HEK293 (cell line): Measurements from ENCODE around the gene DGKG.

Experiments used
- BCL6B ChIP-seq: fragments of 450-650 bp; formaldehyde crosslinking; IDR thresholded peaks from 2 replicates; pipeline ENCODE4 v1.5.1; 2017; ENCODE audit warnings: missing biosample characterization, missing genetic modification characterization
- KLF1 ChIP-seq: fragments of 450-650 bp; formaldehyde crosslinking; IDR thresholded peaks from 2 replicates; pipeline ENCODE4 v1.5.1; 2016; ENCODE audit warnings: missing biosample characterization, missing genetic modification characterization
- SP2 ChIP-seq: fragments of 450-650 bp; formaldehyde crosslinking; IDR thresholded peaks from 2 replicates; pipeline ENCODE4 v1.5.1; 2016; ENCODE audit warnings: missing biosample characterization, missing genetic modification characterization
- ZNF530 ChIP-seq: fragments of 450-650 bp; formaldehyde crosslinking; IDR thresholded peaks from 2 replicates; pipeline ENCODE4 v1.5.1; 2016; ENCODE audit warnings: low read depth, missing biosample characterization, missing genetic modification characterization
- ZNF623 ChIP-seq: fragments of 450-650 bp; formaldehyde crosslinking; IDR thresholded peaks from 2 replicates; pipeline ENCODE4 v1.5.1; 2016; ENCODE audit warnings: missing biosample characterization, missing genetic modification characterization
- ZNF76 ChIP-seq: fragments of 450-650 bp; formaldehyde crosslinking; IDR thresholded peaks from 2 replicates; pipeline ENCODE4; 2016; ENCODE audit warnings: low read depth, missing biosample characterization, missing genetic modification characterization, borderline replicate concordance
- ZNF785 ChIP-seq: fragments of 450-650 bp; formaldehyde crosslinking; IDR thresholded peaks from 2 replicates; pipeline ENCODE4 v1.5.1; 2016; ENCODE audit warnings: missing biosample characterization, missing genetic modification characterization
- TF ChIP-seq, protein P1 (sequence below): fragments of 450-650 bp; formaldehyde crosslinking; IDR thresholded peaks from 2 replicates; pipeline ENCODE4 v1.5.0; 2017; ENCODE audit warnings: missing biosample characterization, missing genetic modification characterization, borderline replicate concordance
- TF ChIP-seq, protein P2 (sequence below): fragments of 450-650 bp; formaldehyde crosslinking; IDR thresholded peaks from 2 replicates; pipeline ENCODE4 v1.5.1; 2016; ENCODE audit warnings: missing biosample characterization, missing genetic modification characterization

DNA sequence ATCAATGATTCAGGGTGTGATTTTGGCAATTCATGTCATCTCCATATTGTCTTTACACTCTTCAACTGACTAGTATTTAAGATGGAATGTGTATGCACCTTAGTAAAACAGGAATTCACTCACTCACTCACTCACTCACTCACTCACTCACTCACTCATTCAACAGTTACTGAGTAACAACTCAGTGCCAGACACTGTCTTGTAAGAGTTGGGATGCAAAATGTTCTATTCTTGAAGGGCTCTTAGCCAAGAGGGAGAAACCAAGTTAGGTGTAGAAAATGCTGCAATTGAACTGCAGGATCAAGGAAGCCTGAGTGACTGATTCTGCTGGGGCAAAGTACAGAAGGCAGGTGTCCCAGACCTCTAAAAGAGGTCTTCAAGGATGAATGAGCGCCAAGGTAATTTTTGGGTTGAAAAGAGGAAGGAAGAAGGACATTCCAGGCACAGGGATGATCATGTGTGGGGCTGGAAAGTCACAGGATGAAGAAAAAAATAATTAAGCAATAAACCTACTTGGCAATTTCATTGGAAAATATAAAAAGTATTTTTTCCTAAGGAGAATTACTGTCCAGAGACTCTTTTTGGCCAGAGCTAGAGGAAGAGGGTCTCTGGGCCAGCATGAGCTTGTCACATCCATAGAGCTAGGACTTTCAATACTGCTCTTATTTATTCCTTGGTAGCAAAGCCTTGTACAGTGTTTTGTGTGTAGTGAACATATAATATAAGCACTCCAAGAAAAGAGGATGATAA is 194.2 kb downstream of the DGKG start:
- TF ChIP-seq ZNF623 (no peak), ZNF76 (tag by site-specific recombination) (no peak), ZNF785 (tag by site-specific recombination) (no peak), SP2 (tag by site-specific recombination) (no peak), KLF1 (tag by site-specific recombination) (no peak), ZNF530 (no peak), BCL6B (tag by site-specific recombination) (no peak)
- TF ChIP-seq, protein P1, sequence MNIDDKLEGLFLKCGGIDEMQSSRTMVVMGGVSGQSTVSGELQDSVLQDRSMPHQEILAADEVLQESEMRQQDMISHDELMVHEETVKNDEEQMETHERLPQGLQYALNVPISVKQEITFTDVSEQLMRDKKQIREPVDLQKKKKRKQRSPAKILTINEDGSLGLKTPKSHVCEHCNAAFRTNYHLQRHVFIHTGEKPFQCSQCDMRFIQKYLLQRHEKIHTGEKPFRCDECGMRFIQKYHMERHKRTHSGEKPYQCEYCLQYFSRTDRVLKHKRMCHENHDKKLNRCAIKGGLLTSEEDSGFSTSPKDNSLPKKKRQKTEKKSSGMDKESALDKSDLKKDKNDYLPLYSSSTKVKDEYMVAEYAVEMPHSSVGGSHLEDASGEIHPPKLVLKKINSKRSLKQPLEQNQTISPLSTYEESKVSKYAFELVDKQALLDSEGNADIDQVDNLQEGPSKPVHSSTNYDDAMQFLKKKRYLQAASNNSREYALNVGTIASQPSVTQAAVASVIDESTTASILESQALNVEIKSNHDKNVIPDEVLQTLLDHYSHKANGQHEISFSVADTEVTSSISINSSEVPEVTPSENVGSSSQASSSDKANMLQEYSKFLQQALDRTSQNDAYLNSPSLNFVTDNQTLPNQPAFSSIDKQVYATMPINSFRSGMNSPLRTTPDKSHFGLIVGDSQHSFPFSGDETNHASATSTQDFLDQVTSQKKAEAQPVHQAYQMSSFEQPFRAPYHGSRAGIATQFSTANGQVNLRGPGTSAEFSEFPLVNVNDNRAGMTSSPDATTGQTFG (tag by site-specific recombination): no peak
- TF ChIP-seq, protein P2, sequence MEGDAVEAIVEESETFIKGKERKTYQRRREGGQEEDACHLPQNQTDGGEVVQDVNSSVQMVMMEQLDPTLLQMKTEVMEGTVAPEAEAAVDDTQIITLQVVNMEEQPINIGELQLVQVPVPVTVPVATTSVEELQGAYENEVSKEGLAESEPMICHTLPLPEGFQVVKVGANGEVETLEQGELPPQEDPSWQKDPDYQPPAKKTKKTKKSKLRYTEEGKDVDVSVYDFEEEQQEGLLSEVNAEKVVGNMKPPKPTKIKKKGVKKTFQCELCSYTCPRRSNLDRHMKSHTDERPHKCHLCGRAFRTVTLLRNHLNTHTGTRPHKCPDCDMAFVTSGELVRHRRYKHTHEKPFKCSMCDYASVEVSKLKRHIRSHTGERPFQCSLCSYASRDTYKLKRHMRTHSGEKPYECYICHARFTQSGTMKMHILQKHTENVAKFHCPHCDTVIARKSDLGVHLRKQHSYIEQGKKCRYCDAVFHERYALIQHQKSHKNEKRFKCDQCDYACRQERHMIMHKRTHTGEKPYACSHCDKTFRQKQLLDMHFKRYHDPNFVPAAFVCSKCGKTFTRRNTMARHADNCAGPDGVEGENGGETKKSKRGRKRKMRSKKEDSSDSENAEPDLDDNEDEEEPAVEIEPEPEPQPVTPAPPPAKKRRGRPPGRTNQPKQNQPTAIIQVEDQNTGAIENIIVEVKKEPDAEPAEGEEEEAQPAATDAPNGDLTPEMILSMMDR (tag by site-specific recombination): no peak
